WERI-Rb-1 (cell line): ENCODE results near the gene ZNF136.

ENCODE experiments used
- DNase-seq: peaks from one replicate; pipeline ENCODE4 v3.0.0-alpha.2; 2020
- H3K27ac ChIP-seq: fragments of 250-450 bp; sonication (Bioruptor Pico); 2 replicates; pipeline ENCODE4 v1.5.1; 2020; ENCODE audit warnings: mild to moderate bottlenecking, moderate library complexity
- H3K27me3 ChIP-seq: fragments of 250-450 bp; sonication (Bioruptor Pico); 2 replicates; pipeline ENCODE4 v1.5.1; 2021; ENCODE audit warnings: mild to moderate bottlenecking, low read depth, moderate library complexity; ENCODE audit not compliant: insufficient read depth, severe bottlenecking
- H3K36me3 ChIP-seq: fragments of 250-450 bp; sonication (Bioruptor Pico); 2 replicates; pipeline ENCODE4 v1.5.1; 2020; ENCODE audit warnings: mild to moderate bottlenecking, moderate library complexity
- H3K4me3 ChIP-seq: 2 replicates; pipeline ENCODE4 v1.5.1; 2011; ENCODE audit warnings: low read depth, mild to moderate bottlenecking, control low read depth, low read length
- H3K9me3 ChIP-seq: fragments of 250-450 bp; sonication (Bioruptor Pico); 2 replicates; pipeline ENCODE4 v1.5.1; 2021; ENCODE audit warnings: mild to moderate bottlenecking, moderate library complexity; ENCODE audit not compliant: severe bottlenecking
- CTCF ChIP-seq: IDR thresholded peaks from 2 replicates; pipeline ENCODE4 v1.5.1; 2011; ENCODE audit warnings: low read depth, mild to moderate bottlenecking, control low read depth, inconsistent platforms, low read length

The ZNF136 gene

GRCh38 chr19:12222980-12223630 lies 60.2 kb downstream of the ZNF136 start:
- H3K9me3 ChIP-seq = no peaks in the 10 kb centered on the region
- TF ChIP-seq CTCF = no peak
- H3K27me3 ChIP-seq = no peaks in the 10 kb centered on the region
- DNase-seq = no peak
- no peak overlapping the region for H3K4me3 ChIP-seq
- H3K36me3 ChIP-seq = no peaks in the 10 kb centered on the region
- no peak overlapping the region for H3K27ac ChIP-seq

GRCh38 chr19:12224676-12225075 lies 61.8 kb downstream of the ZNF136 start:
- Histone ChIP-seq H3K9me3 (peaks cover 2% of the 10 kb centered on the region), H3K4me3 (no peak overlapping the region), H3K36me3 (no peaks in the 10 kb centered on the region), H3K27me3 (no peaks in the 10 kb centered on the region), H3K27ac (no peak overlapping the region)
- no peak for DNase-seq
- no peak for TF ChIP-seq CTCF

GRCh38 chr19:12229990-12230389 lies 67.1 kb downstream of the ZNF136 start:
- Histone ChIP-seq H3K36me3 (peaks cover 7% of the 10 kb centered on the region), H3K27me3 (no peaks in the 10 kb centered on the region), H3K27ac (no peak overlapping the region), H3K4me3 (no peak overlapping the region), H3K9me3 (peaks cover 11% of the 10 kb centered on the region)
- no peak for TF ChIP-seq CTCF
- no peak for DNase-seq

GRCh38 chr19:12230751-12231733 lies 68.1 kb downstream of the ZNF136 start:
- H3K27ac ChIP-seq = peak overlapping the region; percentile 53

GRCh38 chr19:12232961-12233360 lies 70.1 kb downstream of the ZNF136 start:
- Histone ChIP-seq H3K36me3 (peaks cover 18% of the 10 kb centered on the region), H3K9me3 (peaks cover 11% of the 10 kb centered on the region)
- no peak for TF ChIP-seq CTCF

More at GRCh38 chr19:12230751-12231733, 68.1 kb downstream of the ZNF136 start:
- no peak overlapping the region for H3K4me3 ChIP-seq
- no peaks in the 10 kb centered on the region for H3K27me3 ChIP-seq
- peaks cover 7% of the 10 kb centered on the region for H3K36me3 ChIP-seq
- TF ChIP-seq CTCF = no peak
- DNase-seq = no peak
- H3K9me3 ChIP-seq = peaks cover 11% of the 10 kb centered on the region

More at GRCh38 chr19:12232961-12233360, 70.1 kb downstream of the ZNF136 start:
- Histone ChIP-seq H3K27ac (peak overlapping the region; percentile 60), H3K27me3 (no peaks in the 10 kb centered on the region), H3K4me3 (no peak overlapping the region)
- no peak for DNase-seq
